Central memory CD8-positive, alpha-beta T cell (primary cell): ENCODE results near the gene PJA2.
"Not testable (repeated sequence)": the region's sequence is repeated elsewhere in the genome, so short reads cannot be mapped to it uniquely, and the experiment has no call there.

Experiments
- ATAC-seq: fragments of 150-1000 bp; cut with Tn5 transposase; replicated peaks from 2 replicates; pipeline ENCODE4 v1.10.0; 2022; ENCODE audit warnings: mild to moderate bottlenecking, moderate FRiP score, moderate number of reproducible peaks; ENCODE audit not compliant: poor library complexity, severe bottlenecking; ENCODE audit errors: extremely low read depth
- DNase-seq, 2 donors: peaks; one replicate each; pipeline ENCODE4 v3.0.0; 2021; ENCODE audit warnings: low spot score in 2 of 2
- H3K27ac Mint-ChIP-seq: one replicate; pipeline ENCODE4 v1.8.0; 2022; ENCODE audit warnings: low read depth, mild to moderate bottlenecking, moderate library complexity, mixed read lengths
- H3K27me3 Mint-ChIP-seq: one replicate; pipeline ENCODE4 v1.8.0; 2022; ENCODE audit warnings: mixed read lengths
- H3K36me3 Mint-ChIP-seq: one replicate; pipeline ENCODE4 v1.8.0; 2022; ENCODE audit warnings: mild to moderate bottlenecking, moderate library complexity, mixed read lengths; ENCODE audit not compliant: insufficient read depth
- H3K4me1 Mint-ChIP-seq: one replicate; pipeline ENCODE4 v1.8.0; 2022; ENCODE audit warnings: mixed read lengths
- H3K4me3 Mint-ChIP-seq: one replicate; pipeline ENCODE4 v1.8.0; 2022; ENCODE audit warnings: mild to moderate bottlenecking, moderate library complexity, mixed read lengths
- H3K9me3 Mint-ChIP-seq: one replicate; pipeline ENCODE4 v1.8.0; 2022; ENCODE audit warnings: mixed read lengths

Gene PJA2

GRCh38 chr5:109418712-109419352 lies 9.1 kb upstream of the PJA2 start:
- peaks cover 10% of the 10 kb centered on the region for H3K27me3 Mint-ChIP-seq
- DNase-seq (no peak), ATAC-seq (no peak)
- H3K4me3 Mint-ChIP-seq, result no peak overlapping the region
- H3K36me3 Mint-ChIP-seq, result no peaks in the 10 kb centered on the region
- no peaks in the 10 kb centered on the region for H3K4me1 Mint-ChIP-seq
- no peak overlapping the region for H3K27ac Mint-ChIP-seq
- H3K9me3 Mint-ChIP-seq, result peaks cover 13% of the 10 kb centered on the region

- no peaks in the 10 kb centered on the region for H3K4me1 Mint-ChIP-seq
- no peak for ATAC-seq
- H3K27ac Mint-ChIP-seq, result no peak overlapping the region
Observed at GRCh38 chr5:109416882-109417281, 7.1 kb upstream of the PJA2 start.

GRCh38 chr5:109413921-109414461 lies 4.2 kb upstream of the PJA2 start:
- not testable (repeated sequence) for H3K4me3 Mint-ChIP-seq, ATAC-seq, H3K27me3 Mint-ChIP-seq, DNase-seq, H3K27ac Mint-ChIP-seq
- Mint-ChIP-seq H3K9me3 (peaks cover 13% of the 10 kb centered on the region), H3K4me1 (peaks cover 12% of the 10 kb centered on the region), H3K36me3 (peaks cover 19% of the 10 kb centered on the region)

More at GRCh38 chr5:109416882-109417281, 7.1 kb upstream of the PJA2 start:
- Mint-ChIP-seq H3K27me3 (peaks cover 5% of the 10 kb centered on the region), H3K36me3 (no peaks in the 10 kb centered on the region), H3K4me3 (no peak overlapping the region), H3K9me3 (peaks cover 13% of the 10 kb centered on the region)
- DNase-seq, result no peak

- peaks cover 23% of the 10 kb centered on the region for H3K36me3 Mint-ChIP-seq
- peaks cover 13% of the 10 kb centered on the region for H3K9me3 Mint-ChIP-seq
- no peak overlapping the region for H3K27ac Mint-ChIP-seq
- DNase-seq, result no peak
- H3K4me3 Mint-ChIP-seq, result no peak overlapping the region
- H3K27me3 Mint-ChIP-seq, result no peaks in the 10 kb centered on the region
- peaks cover 12% of the 10 kb centered on the region for H3K4me1 Mint-ChIP-seq
- no peak for ATAC-seq
Observed at GRCh38 chr5:109413458-109413857, 3.7 kb upstream of the PJA2 start.

GRCh38 chr5:109412981-109413402 lies 3.2 kb upstream of the PJA2 start:
- no peak for DNase-seq
- Mint-ChIP-seq H3K4me3 (no peak overlapping the region), H3K27ac (no peak overlapping the region), H3K36me3 (peaks cover 23% of the 10 kb centered on the region), H3K4me1 (peaks cover 12% of the 10 kb centered on the region), H3K9me3 (peaks cover 13% of the 10 kb centered on the region), H3K27me3 (no peaks in the 10 kb centered on the region)
- no peak for ATAC-seq

GRCh38 chr5:109411627-109412026 lies 1.9 kb upstream of the PJA2 start:
- no peak for DNase-seq

GRCh38 chr5:109411149-109411514 lies 1.4 kb upstream of the PJA2 start:
- H3K27ac Mint-ChIP-seq, result peak overlapping the region; percentile 99
- DNase-seq (no peak), ATAC-seq (no peak)
- peaks cover 23% of the 10 kb centered on the region for H3K36me3 Mint-ChIP-seq
- peaks cover 11% of the 10 kb centered on the region for H3K9me3 Mint-ChIP-seq
- H3K4me3 Mint-ChIP-seq, result peak overlapping the region; percentile 97
- H3K4me1 Mint-ChIP-seq, result peaks cover 27% of the 10 kb centered on the region
- H3K27me3 Mint-ChIP-seq, result no peaks in the 10 kb centered on the region

More at GRCh38 chr5:109411627-109412026, 1.9 kb upstream of the PJA2 start:
- Mint-ChIP-seq H3K9me3 (peaks cover 13% of the 10 kb centered on the region), H3K27me3 (no peaks in the 10 kb centered on the region), H3K4me3 (no peak overlapping the region), H3K27ac (no peak overlapping the region), H3K36me3 (peaks cover 23% of the 10 kb centered on the region), H3K4me1 (peaks cover 25% of the 10 kb centered on the region)
- no peak for ATAC-seq

- DNase-seq, result peak; percentile 26 to 41
- ATAC-seq, result peak; percentile 2
- Mint-ChIP-seq H3K36me3 (peaks cover 23% of the 10 kb centered on the region), H3K27ac (peak overlapping the region; percentile 99), H3K9me3 (peaks cover 7% of the 10 kb centered on the region), H3K4me3 (peak overlapping the region; percentile 97), H3K27me3 (no peaks in the 10 kb centered on the region), H3K4me1 (peaks cover 30% of the 10 kb centered on the region)
Observed at GRCh38 chr5:109410389-109411148, 795 bp upstream of the PJA2 start.

- H3K4me1 Mint-ChIP-seq, result peaks cover 38% of the 10 kb centered on the region
- DNase-seq (peak; percentile 70 to 77), ATAC-seq (peak; percentile 47)
- peaks cover 4% of the 10 kb centered on the region for H3K9me3 Mint-ChIP-seq
- H3K27me3 Mint-ChIP-seq, result no peaks in the 10 kb centered on the region
- H3K36me3 Mint-ChIP-seq, result peaks cover 23% of the 10 kb centered on the region
- peak overlapping the region; percentile 99 for H3K27ac Mint-ChIP-seq
- H3K4me3 Mint-ChIP-seq, result peak overlapping the region; percentile 97
Observed at GRCh38 chr5:109408991-109409843, 557 bp downstream of the PJA2 start.

GRCh38 chr5:109407913-109408312 lies 1.9 kb downstream of the PJA2 start:
- H3K27me3 Mint-ChIP-seq, result no peaks in the 10 kb centered on the region
- no peak for DNase-seq
- peak overlapping the region; percentile 97 for H3K4me3 Mint-ChIP-seq
- H3K36me3 Mint-ChIP-seq, result peaks cover 23% of the 10 kb centered on the region
- peaks cover 47% of the 10 kb centered on the region for H3K4me1 Mint-ChIP-seq
- no peak for ATAC-seq
- H3K27ac Mint-ChIP-seq, result peak overlapping the region; percentile 99
- no peaks in the 10 kb centered on the region for H3K9me3 Mint-ChIP-seq

GRCh38 chr5:109406719-109407118 lies 3.1 kb downstream of the PJA2 start:
- H3K4me1 Mint-ChIP-seq, result peaks cover 59% of the 10 kb centered on the region
- H3K27me3 Mint-ChIP-seq, result no peaks in the 10 kb centered on the region
- H3K9me3 Mint-ChIP-seq, result no peaks in the 10 kb centered on the region
- DNase-seq (no peak), ATAC-seq (no peak)
- H3K36me3 Mint-ChIP-seq, result peaks cover 23% of the 10 kb centered on the region
- no peak overlapping the region for H3K27ac Mint-ChIP-seq
- peak overlapping the region; percentile 48 for H3K4me3 Mint-ChIP-seq

GRCh38 chr5:109404428-109404960 lies 5.3 kb downstream of the PJA2 start:
- DNase-seq (no peak), ATAC-seq (no peak)
- Mint-ChIP-seq H3K36me3 (peaks cover 10% of the 10 kb centered on the region), H3K27ac (peak overlapping the region; percentile 19), H3K4me3 (peak overlapping the region; percentile 19), H3K4me1 (peaks cover 57% of the 10 kb centered on the region), H3K9me3 (no peaks in the 10 kb centered on the region), H3K27me3 (no peaks in the 10 kb centered on the region)
